GM12878 (cell line): ENCODE results near the gene NEGR1. TPM values are rescaled to one million over a fixed set of nuclear protein-coding genes. Genes with fewer than 3 reads are reported as not detected.

Experiments used
- ATAC-seq: fragments of 200-7000 bp; cut with Tn5 transposase; 3 replicates; pipeline ENCODE4 v1.9.1; 2020; ENCODE audit warnings: mild to moderate bottlenecking, moderate library complexity
- BruUV-seq: library from RNA; stranded (reverse); fragments of 400-500 nt; replicated peaks from 2 replicates; lab custom pipeline; 2021; lab: Mats Ljungman, UMichigan
- CTCF ChIA-PET: fragments of 300-600 bp; sonication (Branson Sonifier 250); formaldehyde crosslinking; extraction: SDS; loops from one replicate; lab custom pipeline; 2021; ENCODE audit warnings: inconsistent platforms; lab: Yijun Ruan, JAX
- POLR2A ChIA-PET: fragments of 350-600 bp; formaldehyde crosslinking; extraction: SDS; loops from one replicate; lab custom pipeline; 2021; ENCODE audit warnings: inconsistent platforms; lab: Charles Lee
- RAD21 ChIA-PET: fragments of 300-600 bp; sonication (Branson Sonifier 250); formaldehyde crosslinking; loops from one replicate; lab custom pipeline; 2023; ENCODE audit warnings: antibody characterized with exemption; ENCODE audit not compliant: unreplicated experiment; lab: Charles Lee
- SMC1A ChIA-PET: fragments of 300-600 bp; sonication (Branson Sonifier 250); formaldehyde crosslinking; loops from one replicate; lab custom pipeline; 2023; ENCODE audit not compliant: unreplicated experiment, uncharacterized antibody; lab: Charles Lee
- DNase-seq: peaks from one replicate; pipeline ENCODE4 v3.0.0-alpha.2; 2011; ENCODE audit warnings: low read depth, low spot score
- FAIRE-seq: peaks from 3 replicates; lab custom pipeline; 2011; peaks lifted over from hg19 to GRCh38; lab: Jason Lieb, UNC
- H2AFZ ChIP-seq: 2 replicates; pipeline ENCODE4 v1.6.0; 2011; ENCODE audit warnings: low read depth, low read length, control low read depth; ENCODE audit not compliant: control insufficient read depth
- H3K27ac ChIP-seq: 2 replicates; pipeline ENCODE4 v1.5.1; 2011; ENCODE audit warnings: control low read depth; ENCODE audit not compliant: control insufficient read depth, insufficient read depth
- H3K27me3 ChIP-seq, 2 experiments: replicated peaks in 1 of 2; 2 replicates each; pipeline versions ENCODE4 v1.6.0 to v1.6.1; 2011; ENCODE audit warnings: low read length in 1 of 2; ENCODE audit not compliant: control insufficient read depth in 2 of 2, insufficient read depth in 2 of 2
- H3K36me3 ChIP-seq, 2 experiments: 2 replicates each; pipeline ENCODE4 v1.5.1; 2011; ENCODE audit warnings: low read length in 1 of 2; ENCODE audit not compliant: control insufficient read depth in 2 of 2, insufficient read depth in 2 of 2
- H3K4me1 ChIP-seq: 2 replicates; pipeline ENCODE4 v1.6.1; 2011; ENCODE audit warnings: mild to moderate bottlenecking, low read length, moderate library complexity, mixed read lengths; ENCODE audit not compliant: control insufficient read depth, insufficient read depth
- H3K4me2 ChIP-seq: 2 replicates; pipeline ENCODE4 v1.6.0; 2011; ENCODE audit warnings: control low read depth; ENCODE audit not compliant: control insufficient read depth, insufficient read depth
- H3K4me3 ChIP-seq: fragments of 200-600 bp; sonication (generic); 2 replicates; pipeline ENCODE4 v1.5.1; 2016
- H3K79me2 ChIP-seq: 2 replicates; pipeline ENCODE4 v1.6.0; 2011; ENCODE audit warnings: low read length; ENCODE audit not compliant: control insufficient read depth, insufficient read depth
- H3K9ac ChIP-seq: 2 replicates; pipeline ENCODE4 v1.8.0; 2011; ENCODE audit warnings: low read length, control low read depth, mixed read lengths; ENCODE audit not compliant: control insufficient read depth, insufficient read depth
- H3K9me3 ChIP-seq: replicated peaks from 3 replicates; pipeline ENCODE4 v1.5.1; 2011; ENCODE audit warnings: mild to moderate bottlenecking, low read length; ENCODE audit not compliant: control insufficient read depth, insufficient read depth
- H4K20me1 ChIP-seq: 2 replicates; pipeline ENCODE4 v1.6.0; 2011; ENCODE audit not compliant: control insufficient read depth, insufficient read depth
- CHD1 ChIP-seq: IDR thresholded peaks from 2 replicates; pipeline ENCODE4 v1.6.1; 2012; ENCODE audit warnings: low read depth, low read length, improper control_type of control experiment
- CTCF ChIP-seq, 3 experiments: IDR thresholded peaks in 2 of 3; conservative IDR thresholded peaks in 1 of 3; 2 replicates each; pipeline ENCODE4 v1.5.1; 2011; ENCODE audit warnings: low read depth in 3 of 3, low read length in 3 of 3, mild to moderate bottlenecking in 3 of 3, control low read depth in 2 of 3, moderate library complexity in 2 of 3, inconsistent platforms in 1 of 3, mixed read lengths in 1 of 3; ENCODE audit not compliant: control insufficient read depth in 2 of 3, insufficient read depth in 1 of 3; ENCODE audit errors: extremely low read depth in 1 of 3
- DPF2 ChIP-seq: fragments of 450-650 bp; IDR thresholded peaks from 2 replicates; pipeline ENCODE4 v1.6.1; 2017; ENCODE audit warnings: mild to moderate bottlenecking
- FOXM1 ChIP-seq: IDR thresholded peaks from 2 replicates; pipeline ENCODE4 v1.6.1; 2012; ENCODE audit warnings: low read depth, mild to moderate bottlenecking, inconsistent platforms, low read length, moderate library complexity
- NFIC ChIP-seq: IDR thresholded peaks from 2 replicates; pipeline ENCODE4 v1.6.1; 2012; ENCODE audit warnings: low read depth, mild to moderate bottlenecking, inconsistent platforms, low read length, moderate library complexity
- NFXL1 ChIP-seq: fragments of 450-650 bp; IDR thresholded peaks from 2 replicates; pipeline ENCODE4 v1.6.1; 2017; ENCODE audit warnings: antibody characterized with exemption, mild to moderate bottlenecking, borderline replicate concordance
- PKNOX1 ChIP-seq: fragments of 450-650 bp; IDR thresholded peaks from 2 replicates; pipeline ENCODE4 v1.6.1; 2016; ENCODE audit warnings: mild to moderate bottlenecking
- RFX5 ChIP-seq: IDR thresholded peaks from 2 replicates; pipeline ENCODE4 v1.6.1; 2011; ENCODE audit warnings: low read depth, low read length, improper control_type of control experiment
- USF1 ChIP-seq: IDR thresholded peaks from 2 replicates; pipeline ENCODE4 v1.6.1; 2011; ENCODE audit warnings: borderline replicate concordance, low read depth, mild to moderate bottlenecking, moderate library complexity, mixed read lengths, low read length; ENCODE audit not compliant: insufficient read depth; ENCODE audit errors: extremely low read length
- ZBTB33 ChIP-seq: fragments of 450-650 bp; IDR thresholded peaks from 2 replicates; pipeline ENCODE4 v1.6.1; 2017; ENCODE audit warnings: mild to moderate bottlenecking
- WGBS: methylation state at CpG from one replicate; pipeline ENCODE4 v1.1.6; 2016; ENCODE audit warnings: low lambda C conversion rate; ENCODE audit not compliant: insufficient replicate concordance, insufficient coverage; ENCODE audit errors: missing lambda C conversion rate; 5-methylcytosine and 5-hydroxymethylcytosine counted together
- in situ Hi-C: fragments of 300-500 bp; cut with MboI; formaldehyde crosslinking; loops from 9 replicates; pipeline ENCODE4 v1.14.3; 2018; ENCODE audit warnings: mixed read lengths
- intact Hi-C: fragments of 100-400 bp; cut with micrococcal nuclease; formaldehyde crosslinking; loops from one replicate; pipeline ENCODE4 v1.14.2; 2022; ENCODE audit not compliant: unreplicated experiment
- polyA plus RNA-seq, 11 experiments: library from polyadenylated mRNA; depleted of rRNA in 4 of 11; unstranded in 6 of 11; stranded (reverse) in 5 of 11; fragments of >200 nt; fragmentation: Nextera tagmentation in 4 of 11; fragmentation: Illumina TruSeq in 1 of 11; extraction: Ambion mirVana in 4 of 11; extraction: Trizol in 1 of 11; gene quantifications; 1 replicate in 1 of 11; 2 replicates in 10 of 11; pipeline versions ENCODE4 v1.2.1 to v1.2.3, GENCODE V29; 2011 to 2016; ENCODE audit warnings: inconsistent platforms in 2 of 11, missing spikeins in 2 of 11, low read depth in 1 of 11
- total RNA-seq, 4 experiments: library from RNA; depleted of rRNA in 3 of 4; stranded (reverse); fragments of >200 nt in 3 of 4; fragmentation: Illumina TruSeq in 1 of 4; extraction: Trizol in 1 of 4; gene quantifications; 2 replicates each; pipeline versions ENCODE4 v1.2.1 to v1.2.3, GENCODE V29; 2013 to 2021

Gene NEGR1
- total and polyA plus RNA-seq, 10 of the 15 experiments (the other 5 are each of a cell fraction or from before 2014, with no cell fraction given) = under 0.01 to 0.03 (median 0.01) TPM; not detected in 7

- Histone ChIP-seq H3K27me3 (no peaks in the 10 kb centered on the region), H3K9me3 (no peaks in the 10 kb centered on the region), H3K4me1 (no peaks in the 10 kb centered on the region), H3K9ac (no peak overlapping the region), H2AFZ (no peak overlapping the region), H3K4me3 (no peak overlapping the region), H3K27ac (no peak overlapping the region), H3K36me3 (no peaks in the 10 kb centered on the region), H3K79me2 (no peaks in the 10 kb centered on the region), H4K20me1 (no peaks in the 10 kb centered on the region), H3K4me2 (no peak overlapping the region)
- POLR2A ChIA-PET = interaction anchor here (0.8 kb wide), 1 partner anchor 441 kb away, joined by 8 read pairs; no protein-coding TSS in a partner anchor
- intact Hi-C loops = no loop called here
- TF ChIP-seq CTCF (IDR thresholded peaks at IDR 0.05 in 2 of 3, conservative IDR thresholded peaks at IDR 0.05 in 1 of 3; ENCODE audit: control insufficient read depth in 2 of 3, extremely low read depth in 1 of 3, insufficient read depth in 1 of 3, low read depth in 3 of 3, low read length in 3 of 3) (no peak), ZBTB33 (no peak), RFX5 (no peak), PKNOX1 (no peak), NFXL1 (no peak), USF1 (no peak), FOXM1 (no peak), CHD1 (no peak), NFIC (no peak), DPF2 (no peak)
- RAD21 ChIA-PET = no interaction called here
- FAIRE-seq = no peak
- no peak for ATAC-seq
- CTCF ChIA-PET = no interaction called here
- 0% methylated on average over 2 of the region's 2 CpGs for WGBS
- SMC1A ChIA-PET = interaction anchor here (0.8 kb wide), 1 partner anchor 8 kb away, joined by 3 read pairs; no protein-coding TSS in a partner anchor
- DNase-seq = no peak
- in situ Hi-C loops = no loop called here
- no TSS peak for BruUV-seq
Observed at GRCh38 chr1:71533950-71534349, 748.4 kb downstream of the NEGR1 start.
